ENCODE data around the gene C3orf18.

C3orf18 gene

GRCh38 chr3:50567386-50568167, at the start of gene C3orf18:
Gene C3orf18 (minus strand): TSS chr3:50567747. CDS start chr3:50565699, 2,048 bp downstream.
- peak; percentile 68 for DNase-seq

- peak; percentile 60 for DNase-seq
Observed at GRCh38 chr3:50616770-50617095, 49.2 kb upstream of the C3orf18 start.

- peak; percentile 77 for DNase-seq
Observed at GRCh38 chr3:50616003-50616769, 48.6 kb upstream of the C3orf18 start.

- DNase-seq = no peak
Observed at GRCh38 chr3:50615190-50615589, 47.6 kb upstream of the C3orf18 start.

- no peak for DNase-seq
Observed at GRCh38 chr3:50612970-50613846, 45.7 kb upstream of the C3orf18 start.

GRCh38 chr3:50612234-50612882, 44.8 kb upstream of the C3orf18 start:
- DNase-seq = no peak

GRCh38 chr3:50611464-50612233, 44.1 kb upstream of the C3orf18 start, which contains the start of gene CISH:
Gene CISH (minus strand): TSS chr3:50611774. CDS start chr3:50611650, 124 bp downstream.
- peak; percentile 89 for DNase-seq

GRCh38 chr3:50610992-50611463, 43.5 kb upstream of the C3orf18 start:
- DNase-seq = no peak

GRCh38 chr3:50610181-50610971, 42.8 kb upstream of the C3orf18 start:
- DNase-seq = no peak

GRCh38 chr3:50609763-50610085, 42.2 kb upstream of the C3orf18 start:
- no peak for DNase-seq

GRCh38 chr3:50609071-50609762, 41.7 kb upstream of the C3orf18 start:
- DNase-seq = no peak

- DNase-seq = no peak
Observed at GRCh38 chr3:50608278-50608677, 40.7 kb upstream of the C3orf18 start.

- no peak for DNase-seq
Observed at GRCh38 chr3:50607271-50608091, 39.9 kb upstream of the C3orf18 start.

GRCh38 chr3:50606596-50606995, 39.0 kb upstream of the C3orf18 start:
- no peak for DNase-seq

GRCh38 chr3:50605901-50606326, 38.4 kb upstream of the C3orf18 start:
- DNase-seq = no peak

- no peak for DNase-seq
Observed at GRCh38 chr3:50604628-50605588, 37.4 kb upstream of the C3orf18 start.

GRCh38 chr3:50604110-50604621, 36.6 kb upstream of the C3orf18 start:
- DNase-seq = no peak
